Activated CD8-positive, alpha-beta T cell treated with anti-CD3 and anti-CD28 coated beads for 36 hours (primary cell): Measurements from ENCODE around the gene KIF3A. TPM values are rescaled to one million over a fixed set of nuclear protein-coding genes. Genes with fewer than 3 reads are reported as not detected.

Experiments used
- ATAC-seq: fragments of 200-7000 bp; cut with Tn5 transposase; one replicate; pipeline ENCODE4 v1.10.0; 2021; ENCODE audit warnings: mild to moderate bottlenecking, moderate library complexity
- CTCF ChIA-PET: fragments of 350-600 bp; sonication (Branson Sonifier 250); formaldehyde crosslinking; loops from one replicate; lab custom pipeline; 2021; ENCODE audit warnings: antibody characterized with exemption; lab: Charles Lee
- POLR2A ChIA-PET: fragments of 350-600 bp; sonication (Branson Sonifier 250); formaldehyde crosslinking; loops from one replicate; lab custom pipeline; 2021; ENCODE audit warnings: antibody characterized with exemption; lab: Charles Lee
- DNase-seq: peaks from one replicate; pipeline ENCODE4 v3.0.0-alpha.2; 2020
- H3K27ac Mint-ChIP-seq: one replicate; pipeline ENCODE4 v1.8.0; 2021; ENCODE audit warnings: mild to moderate bottlenecking, mixed read lengths
- H3K27me3 Mint-ChIP-seq: one replicate; pipeline ENCODE4 v1.8.0; 2021; ENCODE audit warnings: mixed read lengths
- H3K36me3 Mint-ChIP-seq: one replicate; pipeline ENCODE4 v1.8.0; 2021; ENCODE audit warnings: low read depth, mixed read lengths
- H3K4me1 Mint-ChIP-seq: one replicate; pipeline ENCODE4 v1.8.0; 2021; ENCODE audit warnings: low read depth, mixed read lengths
- H3K4me3 Mint-ChIP-seq: one replicate; pipeline ENCODE4 v1.8.0; 2021; ENCODE audit warnings: mild to moderate bottlenecking, moderate library complexity, mixed read lengths
- H3K9me3 Mint-ChIP-seq: one replicate; pipeline ENCODE4 v1.8.0; 2021; ENCODE audit warnings: mixed read lengths
- intact Hi-C: fragments of 100-400 bp; cut with micrococcal nuclease; formaldehyde crosslinking; loops from one replicate; pipeline ENCODE4 v1.10.0; 2022
- total RNA-seq, 2 experiments: library from RNA; stranded (reverse); gene quantifications; one replicate each; pipeline ENCODE4 v1.2.3, GENCODE V29; 2021
- TF ChIP-seq, protein P1 (sequence below): fragments of 200-600 bp; IDR thresholded peaks from one replicate; pipeline ENCODE4 v1.8.0; 2022; ENCODE audit warnings: antibody characterized with exemption, mild to moderate bottlenecking

Gene KIF3A
- total RNA-seq, 2 experiments from 2014 or later: 16.4 to 17.0 TPM

DNA sequence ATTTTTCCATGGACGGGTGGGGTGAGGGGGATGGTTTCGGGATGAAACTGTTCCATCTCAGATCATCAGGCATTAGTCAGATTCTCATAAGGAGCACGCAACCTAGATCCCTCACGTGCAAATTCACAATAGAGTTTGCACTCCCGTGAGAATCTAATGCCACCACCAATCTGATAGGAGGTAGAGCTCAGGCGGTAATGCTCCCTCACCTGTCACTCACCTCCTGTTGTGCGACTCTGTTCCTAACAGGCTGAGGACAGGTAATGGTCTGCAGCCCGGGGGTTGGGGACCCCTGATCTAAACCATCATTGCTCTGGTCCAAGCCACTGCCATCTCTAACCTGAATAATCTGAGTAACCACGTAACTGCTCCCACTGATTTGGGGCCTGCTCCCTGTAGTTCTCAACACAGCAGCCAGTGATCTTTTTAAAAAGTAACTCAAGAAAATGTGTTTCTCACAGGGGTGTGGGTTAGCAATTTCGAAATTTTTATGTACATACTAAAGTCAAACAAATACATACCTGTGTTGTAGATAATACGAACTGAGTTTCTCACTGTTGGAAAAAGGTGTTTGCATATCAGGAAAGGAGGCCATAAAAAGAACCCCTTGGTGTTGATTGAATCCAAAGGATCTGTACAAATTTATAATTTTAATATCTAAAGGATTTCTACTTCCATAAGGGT, 90.6 kb downstream of the KIF3A start:
- Mint-ChIP-seq H3K36me3 (peaks cover 43% of the 10 kb centered on the region), H3K4me3 (no peak overlapping the region), H3K4me1 (peaks cover 29% of the 10 kb centered on the region), H3K27me3 (peaks cover 6% of the 10 kb centered on the region), H3K9me3 (peaks cover 21% of the 10 kb centered on the region), H3K27ac (no peak overlapping the region)
- intact Hi-C loops: no loop called here
- DNase-seq (no peak), ATAC-seq (no peak)
- ChIA-PET CTCF (interaction anchor here (1.6 kb wide), 1 partner anchor 13 kb away, joined by 5 read pairs; no protein-coding TSS in a partner anchor), POLR2A (interaction anchor here (1.2 to 10.6 kb wide), 2 partner anchors 13 to 14 kb away, joined by 3 to 102 read pairs; partner anchors contain the start of gene IL13)
- TF ChIP-seq, protein P1, sequence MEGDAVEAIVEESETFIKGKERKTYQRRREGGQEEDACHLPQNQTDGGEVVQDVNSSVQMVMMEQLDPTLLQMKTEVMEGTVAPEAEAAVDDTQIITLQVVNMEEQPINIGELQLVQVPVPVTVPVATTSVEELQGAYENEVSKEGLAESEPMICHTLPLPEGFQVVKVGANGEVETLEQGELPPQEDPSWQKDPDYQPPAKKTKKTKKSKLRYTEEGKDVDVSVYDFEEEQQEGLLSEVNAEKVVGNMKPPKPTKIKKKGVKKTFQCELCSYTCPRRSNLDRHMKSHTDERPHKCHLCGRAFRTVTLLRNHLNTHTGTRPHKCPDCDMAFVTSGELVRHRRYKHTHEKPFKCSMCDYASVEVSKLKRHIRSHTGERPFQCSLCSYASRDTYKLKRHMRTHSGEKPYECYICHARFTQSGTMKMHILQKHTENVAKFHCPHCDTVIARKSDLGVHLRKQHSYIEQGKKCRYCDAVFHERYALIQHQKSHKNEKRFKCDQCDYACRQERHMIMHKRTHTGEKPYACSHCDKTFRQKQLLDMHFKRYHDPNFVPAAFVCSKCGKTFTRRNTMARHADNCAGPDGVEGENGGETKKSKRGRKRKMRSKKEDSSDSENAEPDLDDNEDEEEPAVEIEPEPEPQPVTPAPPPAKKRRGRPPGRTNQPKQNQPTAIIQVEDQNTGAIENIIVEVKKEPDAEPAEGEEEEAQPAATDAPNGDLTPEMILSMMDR: no peak

DNA sequence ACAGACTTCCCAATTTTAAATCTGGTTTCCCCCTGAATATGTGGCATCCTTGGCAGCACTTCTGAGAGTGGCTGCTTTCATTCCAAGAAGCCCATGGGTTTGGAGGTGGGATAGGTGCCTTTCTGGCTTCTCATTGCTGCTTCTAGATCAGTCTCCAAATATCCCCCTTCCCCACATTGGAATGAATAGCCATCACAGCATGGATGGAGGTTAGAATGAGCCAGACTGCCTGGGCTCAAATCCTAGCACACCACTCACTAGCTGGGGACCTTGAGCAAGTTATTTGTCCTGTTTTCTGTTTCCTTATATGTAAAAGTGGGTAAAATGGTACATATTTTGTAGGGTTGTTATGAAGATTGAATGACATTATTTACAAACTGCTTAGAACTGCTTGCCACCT, 93.2 kb downstream of the KIF3A start:
- intact Hi-C loops: loop anchor here (5.0 kb wide), 1 partner anchor 43 kb away; no protein-coding TSS in a partner anchor
- POLR2A ChIA-PET: interaction anchor here (10.6 kb wide), 1 partner anchor 16 kb away, joined by 102 read pairs; the partner anchor contains the start of gene IL13
- ATAC-seq (no peak), DNase-seq (no peak)
- TF ChIP-seq, protein P1: no peak
- peaks cover 56% of the 10 kb centered on the region for H3K36me3 Mint-ChIP-seq
- H3K27me3 Mint-ChIP-seq: peaks cover 3% of the 10 kb centered on the region
- H3K9me3 Mint-ChIP-seq: peaks cover 17% of the 10 kb centered on the region
- H3K4me1 Mint-ChIP-seq: peaks cover 45% of the 10 kb centered on the region
- CTCF ChIA-PET: interaction anchor here (0.9 to 6.4 kb wide), 2 partner anchors 13 to 117 kb away, joined by 3 to 41 read pairs; partner anchors contain the start of gene IL13
- peak overlapping the region; percentile 18 for H3K27ac Mint-ChIP-seq
- no peak overlapping the region for H3K4me3 Mint-ChIP-seq

Other genes starting within 250 kb of the KIF3A start
- 100 to 1,000 TPM; 121 to 128 TPM for gene IRF1, start 246.8 kb downstream of the KIF3A start, total RNA-seq
- gene IL5, start 194.0 kb downstream of the KIF3A start, total RNA-seq: 1 to 10 TPM; 1.6 to 1.7 TPM
- gene RAD50, start 180.6 kb downstream of the KIF3A start, total RNA-seq: 10 to 100 TPM; 46.4 to 48.9 TPM
- 1 to 10 TPM; 4.8 to 6.5 TPM for gene IL13, start 79.4 kb downstream of the KIF3A start, total RNA-seq
- gene IL4, start 63.6 kb downstream of the KIF3A start, total RNA-seq: 1 to 10 TPM in 1 of 2 experiments, under 1 TPM in 1; 0.72 to 1.4 TPM
- 10 to 100 TPM in 1 of 2 experiments, 1 to 10 TPM in 1; 8.7 to 10.0 TPM for gene CCNI2, start 9.9 kb upstream of the KIF3A start, total RNA-seq
- 10 to 100 TPM; 25.2 to 27.1 TPM for gene SEPTIN8, start 39.7 kb upstream of the KIF3A start, total RNA-seq
- gene SOWAHA, start 75.8 kb upstream of the KIF3A start, total RNA-seq: not detected
- 1 to 10 TPM; 2.0 to 2.1 TPM for gene SHROOM1, start 93.1 kb upstream of the KIF3A start, total RNA-seq
- under 1 TPM; 0.90 to 0.94 TPM for gene GDF9, start 128.9 kb upstream of the KIF3A start, total RNA-seq
- 100 to 1,000 TPM; 558 to 566 TPM for gene UQCRQ, start 129.1 kb upstream of the KIF3A start, total RNA-seq
- 1 to 10 TPM; 3.0 to 3.5 TPM for gene LEAP2, start 136.1 kb upstream of the KIF3A start, total RNA-seq
- 10 to 100 TPM; 19.4 to 19.9 TPM for gene AFF4, start 226.1 kb upstream of the KIF3A start, total RNA-seq